Adrenal gland (tissue), 5 donors: ENCODE results near the gene EXD3.
"Not testable (repeated sequence)": the region's sequence is repeated elsewhere in the genome, so short reads cannot be mapped to it uniquely, and the experiment has no call there.

Experiments used
- CTCF ChIP-seq, 6 experiments: fragments of 450-650 bp in 4 of 6; fragments of 200-600 bp in 2 of 6; sonication (generic) in 1 of 6; IDR thresholded peaks; 1 replicate in 5 of 6; 2 replicates in 1 of 6; pipeline versions ENCODE4 v1.5.1 to v1.8.0; 2016 to 2021; ENCODE audit warnings: antibody characterized with exemption in 6 of 6, mild to moderate bottlenecking in 2 of 6, moderate library complexity in 1 of 6
- POLR2A ChIP-seq, 2 donors: fragments of 450-650 bp; IDR thresholded peaks; one replicate each; pipeline ENCODE4 v1.6.1; 2017; ENCODE audit warnings: antibody characterized with exemption in 2 of 2, mild to moderate bottlenecking in 2 of 2, moderate library complexity in 1 of 2
- donor health status: DM: no; HTN: no; CAD: no.

- not testable (repeated sequence) for TF ChIP-seq CTCF, POLR2A (IDR thresholded peaks at IDR 0.05)
These were observed 43.6 kb upstream of the EXD3 start for GRCh38 chr9:137466389-137467085.
